Measurements from ENCODE around the gene ANGPT4.

The ANGPT4 gene

GRCh38 chr20:825710-826421 lies 90.3 kb downstream of the ANGPT4 start:
- DNase-seq (ENCODE audit: low spot score): no peak

GRCh38 chr20:824916-825315 lies 91.2 kb downstream of the ANGPT4 start:
- no peak for DNase-seq (ENCODE audit: low spot score)

GRCh38 chr20:824490-824889 lies 91.6 kb downstream of the ANGPT4 start:
- DNase-seq (ENCODE audit: low spot score): no peak

DNA sequence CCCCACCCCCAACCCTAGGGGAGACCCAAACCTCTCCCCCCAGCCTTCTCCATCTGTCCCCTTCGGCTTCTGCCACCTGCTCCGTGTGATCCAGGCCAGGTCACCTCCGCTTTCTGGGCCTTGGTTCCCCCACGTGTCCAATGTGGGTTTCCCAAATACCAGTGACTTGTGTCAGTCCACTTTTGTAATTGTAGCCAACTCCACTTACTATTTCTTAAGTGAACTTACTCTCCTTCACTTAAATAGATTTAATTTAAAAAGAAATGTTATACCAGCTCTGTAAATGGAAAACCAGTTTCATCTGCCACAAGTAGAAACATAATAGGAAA lies 92.6 kb downstream of the ANGPT4 start:
- DNase-seq (ENCODE audit: low spot score): no peak

DNA sequence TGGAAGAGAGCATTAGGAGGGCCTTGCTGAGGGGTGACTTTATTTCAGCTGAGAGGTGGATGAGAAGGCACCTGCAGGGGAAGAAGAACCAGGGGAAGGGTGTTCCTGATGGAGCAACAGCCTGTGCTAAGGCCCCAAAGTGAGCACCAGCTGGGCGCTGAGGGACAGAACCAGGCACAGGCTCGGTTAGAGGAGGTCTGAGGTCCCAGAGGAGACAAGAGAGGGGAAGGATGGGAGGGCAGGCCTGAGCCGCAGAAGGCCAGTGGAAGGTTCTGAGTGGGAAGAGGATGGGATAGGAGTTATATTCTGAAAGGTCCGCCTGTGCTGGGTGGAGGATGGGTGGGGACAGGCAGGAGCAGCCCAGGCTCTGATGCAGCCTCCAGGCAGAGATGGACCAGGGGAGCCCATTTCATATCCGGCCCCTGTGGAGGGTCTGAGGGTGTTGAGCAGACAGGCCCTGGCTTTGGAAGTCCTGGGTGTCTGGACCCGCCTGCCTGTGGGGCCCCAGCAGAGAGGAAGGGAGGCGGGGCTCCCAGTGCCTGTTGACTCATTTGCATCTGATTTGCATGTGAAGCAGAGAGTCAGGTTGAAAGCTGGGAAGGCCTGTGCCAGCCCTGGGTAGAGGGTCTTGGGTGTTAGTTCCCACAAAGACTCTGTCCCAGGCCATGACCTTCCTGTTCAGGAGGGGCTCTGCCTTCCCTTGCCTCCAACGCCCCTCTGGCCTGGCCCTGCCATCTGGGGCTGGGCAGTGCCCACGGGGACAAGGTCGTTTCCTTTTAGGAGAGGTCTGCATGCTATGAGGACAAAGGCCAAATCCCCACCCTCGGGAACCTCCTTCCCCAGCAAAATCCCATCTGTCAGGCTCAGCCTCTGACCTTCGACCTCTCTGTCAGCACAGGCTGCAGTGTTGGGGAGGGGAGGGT lies 93.2 kb downstream of the ANGPT4 start:
- no peak for DNase-seq (ENCODE audit: low spot score)

GRCh38 chr20:821731-822065 lies 94.4 kb downstream of the ANGPT4 start:
- no peak for DNase-seq (ENCODE audit: low spot score)

DNA sequence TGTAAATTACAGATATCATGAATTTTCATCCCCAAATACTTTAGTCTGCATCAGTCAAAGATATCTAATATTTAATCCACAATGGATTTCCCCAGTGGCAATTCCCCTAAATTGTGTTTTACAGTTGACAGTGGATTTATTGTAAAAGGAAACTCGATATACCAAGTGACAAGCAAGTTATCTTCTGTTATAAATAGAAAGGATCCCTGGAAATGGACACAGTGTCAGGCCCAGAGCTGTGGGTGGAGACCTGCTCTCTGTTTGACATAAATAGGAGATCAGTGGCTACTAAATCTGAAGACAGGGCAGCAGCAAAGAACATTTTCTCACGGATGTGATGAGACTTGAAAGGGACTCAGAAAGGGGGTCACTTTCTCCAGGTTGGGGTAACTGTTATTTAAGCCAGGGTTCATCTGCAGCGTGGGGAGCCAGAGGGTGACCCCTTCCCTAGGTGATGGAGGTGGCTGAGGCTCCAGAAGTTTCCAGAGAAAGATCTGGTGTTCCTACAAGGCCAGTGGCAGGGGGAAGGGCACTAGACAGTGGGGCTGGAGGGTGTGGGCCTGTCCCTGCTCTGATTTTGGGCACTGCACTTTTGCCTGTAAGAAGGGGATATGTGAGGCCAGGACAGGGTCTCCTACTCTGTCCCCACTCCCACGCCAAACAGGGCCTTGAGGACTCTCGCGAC lies 94.9 kb downstream of the ANGPT4 start:
- DNase-seq (ENCODE audit: low spot score): no peak

GRCh38 chr20:820323-820953 lies 95.7 kb downstream of the ANGPT4 start:
- DNase-seq (ENCODE audit: low spot score): no peak

Measured in hepatic stellate cell (primary cell).